ENCODE results near the gene PPP1R9B. TPM values are rescaled to one million over a fixed set of nuclear protein-coding genes. Genes with fewer than 3 reads are reported as not detected.

Gene PPP1R9B
- total RNA-seq, 6 experiments from 2014 or later = 9.9 to 18.1 (median 12.0) TPM

- intact Hi-C loops (cut with DNase I) = loop anchor here (10.0 kb wide), 1 partner anchor 50 kb away; no protein-coding TSS in a partner anchor
Measured at GRCh38 chr17:50164697-50164988, 14.2 kb upstream of the PPP1R9B start.

GRCh38 chr17:50163843-50164696, 13.6 kb upstream of the PPP1R9B start:
- H3K4me1 ChIP-seq = peaks cover 0 to 4% (median 2%) of the 10 kb centered on the region in 4 donors
- no peak overlapping the region for H3K27ac ChIP-seq
- H3K27me3 ChIP-seq = no peaks in the 10 kb centered on the region
- no peaks in the 10 kb centered on the region for H3K36me3 ChIP-seq
- intact Hi-C loops (cut with DNase I) = loop anchor here (10.0 kb wide), 1 partner anchor 49 kb away; no protein-coding TSS in a partner anchor
- H3K4me3 ChIP-seq = no peak overlapping the region
- DNase-seq = peak in 2 of 3 donors; percentile 17 to 49
- ATAC-seq = no peak
- no peaks in the 10 kb centered on the region for H3K9me3 ChIP-seq
- TF ChIP-seq CTCF (IDR thresholded peaks at IDR 0.05) = no peak
- no peak for TF ChIP-seq POLR2A (IDR thresholded peaks at IDR 0.05)
- WGBS (ENCODE audit: insufficient coverage, low coverage, low lambda C conversion rate, missing lambda C conversion rate) = 60% methylated on average over 2 of the region's 11 CpGs

More at GRCh38 chr17:50164697-50164988, 14.2 kb upstream of the PPP1R9B start:
- no peak overlapping the region for H3K4me3 ChIP-seq
- no peaks in the 10 kb centered on the region for H3K27me3 ChIP-seq
- H3K27ac ChIP-seq = no peak overlapping the region
- no peaks in the 10 kb centered on the region for H3K36me3 ChIP-seq
- DNase-seq (no peak), ATAC-seq (no peak)
- 100% methylated on average over 1 of the region's 2 CpGs for WGBS (ENCODE audit: insufficient coverage, low coverage, low lambda C conversion rate, missing lambda C conversion rate)
- no peaks in the 10 kb centered on the region for H3K9me3 ChIP-seq
- TF ChIP-seq CTCF (IDR thresholded peaks at IDR 0.05) (no peak), POLR2A (IDR thresholded peaks at IDR 0.05) (no peak)
- H3K4me1 ChIP-seq = peaks cover 0 to 4% (median 2%) of the 10 kb centered on the region in 4 donors

- 61% methylated on average over 8 of the region's 8 CpGs for WGBS (ENCODE audit: insufficient coverage, low coverage, low lambda C conversion rate, missing lambda C conversion rate)
- H3K27ac ChIP-seq = no peak overlapping the region
- H3K27me3 ChIP-seq = no peaks in the 10 kb centered on the region
- no peak for TF ChIP-seq POLR2A (IDR thresholded peaks at IDR 0.05)
- TF ChIP-seq CTCF (IDR thresholded peaks at IDR 0.05) = no peak
- H3K9me3 ChIP-seq = no peaks in the 10 kb centered on the region
- DNase-seq = peak in 1 of 3 donors; percentile 44
- H3K4me1 ChIP-seq = peaks cover 0 to 4% (median 2%) of the 10 kb centered on the region in 4 donors
- ATAC-seq = no peak
- no peak overlapping the region for H3K4me3 ChIP-seq
- no peaks in the 10 kb centered on the region for H3K36me3 ChIP-seq
- intact Hi-C loops (cut with DNase I) = loop anchor here (10.0 kb wide), 1 partner anchor 48 kb away; no protein-coding TSS in a partner anchor
Measured at GRCh38 chr17:50162466-50163254, 12.2 kb upstream of the PPP1R9B start.

GRCh38 chr17:50161911-50162288, 11.4 kb upstream of the PPP1R9B start:
- 28% methylated on average over 11 of the region's 16 CpGs for WGBS (ENCODE audit: insufficient coverage, low coverage, low lambda C conversion rate, missing lambda C conversion rate)
- no peaks in the 10 kb centered on the region for H3K9me3 ChIP-seq
- H3K4me1 ChIP-seq = peaks cover 0 to 4% (median 2%) of the 10 kb centered on the region in 4 donors
- DNase-seq (peak in 1 of 3 donors; percentile 31), ATAC-seq (no peak)
- no peak overlapping the region for H3K4me3 ChIP-seq
- intact Hi-C loops (cut with DNase I) = loop anchor here (10.0 kb wide), 1 partner anchor 47 kb away; no protein-coding TSS in a partner anchor
- no peak overlapping the region for H3K27ac ChIP-seq
- TF ChIP-seq CTCF (IDR thresholded peaks at IDR 0.05) (no peak), POLR2A (IDR thresholded peaks at IDR 0.05) (no peak)
- H3K27me3 ChIP-seq = no peaks in the 10 kb centered on the region
- no peaks in the 10 kb centered on the region for H3K36me3 ChIP-seq
